22Rv1 (cell line): ENCODE data around the gene OGA.

ENCODE experiments used
- H3K27ac ChIP-seq: fragments of 450-650 bp; 2 replicates; pipeline ENCODE4 v1.5.1; 2017
- ZFX ChIP-seq: fragments of 450-650 bp; IDR thresholded peaks from 2 replicates; pipeline ENCODE4 v1.6.1; 2017; ENCODE audit warnings: antibody characterized with exemption, borderline replicate concordance
- TF ChIP-seq, protein P1 (sequence below): fragments of 450-650 bp; IDR thresholded peaks from 2 replicates; pipeline ENCODE4 v1.5.1; 2017; ENCODE audit warnings: mild to moderate bottlenecking

Gene OGA

DNA sequence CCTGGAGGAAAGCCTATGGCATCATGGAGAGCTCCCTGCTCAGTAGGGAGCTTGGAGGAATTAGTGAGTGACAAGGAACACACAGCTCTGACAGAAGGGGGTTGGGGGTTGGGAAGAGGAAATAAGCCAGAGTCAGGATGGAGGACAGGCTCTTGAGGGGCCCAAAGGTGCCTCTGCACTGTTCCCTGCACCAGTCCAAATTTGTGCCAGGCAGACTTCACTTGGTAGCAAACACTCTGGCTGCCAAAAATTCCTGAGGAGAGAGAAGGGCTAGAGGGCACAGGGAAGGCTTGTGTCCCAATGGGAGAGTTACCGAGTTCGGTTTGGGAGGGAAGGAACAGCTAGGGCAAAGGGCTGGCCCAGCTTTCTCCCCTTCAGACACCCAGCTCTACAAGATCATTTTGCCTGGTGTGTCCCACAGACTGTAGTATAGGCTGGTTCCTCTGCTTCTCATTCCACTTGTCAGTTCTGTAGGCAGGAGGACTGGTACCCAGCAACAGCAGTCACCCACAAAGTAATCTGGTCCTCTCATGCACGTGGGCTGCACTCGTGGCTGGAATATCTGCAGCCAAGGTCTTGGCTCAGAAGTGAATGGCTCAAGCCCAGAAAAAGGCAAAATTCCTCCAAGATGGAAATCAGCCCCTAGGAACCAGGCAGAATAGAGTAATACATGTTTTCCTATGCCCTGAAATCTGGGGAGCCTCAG lies 33.3 kb upstream of the OGA start:
- no peak overlapping the region for H3K27ac ChIP-seq
- TF ChIP-seq ZFX: no peak
- TF ChIP-seq, protein P1, sequence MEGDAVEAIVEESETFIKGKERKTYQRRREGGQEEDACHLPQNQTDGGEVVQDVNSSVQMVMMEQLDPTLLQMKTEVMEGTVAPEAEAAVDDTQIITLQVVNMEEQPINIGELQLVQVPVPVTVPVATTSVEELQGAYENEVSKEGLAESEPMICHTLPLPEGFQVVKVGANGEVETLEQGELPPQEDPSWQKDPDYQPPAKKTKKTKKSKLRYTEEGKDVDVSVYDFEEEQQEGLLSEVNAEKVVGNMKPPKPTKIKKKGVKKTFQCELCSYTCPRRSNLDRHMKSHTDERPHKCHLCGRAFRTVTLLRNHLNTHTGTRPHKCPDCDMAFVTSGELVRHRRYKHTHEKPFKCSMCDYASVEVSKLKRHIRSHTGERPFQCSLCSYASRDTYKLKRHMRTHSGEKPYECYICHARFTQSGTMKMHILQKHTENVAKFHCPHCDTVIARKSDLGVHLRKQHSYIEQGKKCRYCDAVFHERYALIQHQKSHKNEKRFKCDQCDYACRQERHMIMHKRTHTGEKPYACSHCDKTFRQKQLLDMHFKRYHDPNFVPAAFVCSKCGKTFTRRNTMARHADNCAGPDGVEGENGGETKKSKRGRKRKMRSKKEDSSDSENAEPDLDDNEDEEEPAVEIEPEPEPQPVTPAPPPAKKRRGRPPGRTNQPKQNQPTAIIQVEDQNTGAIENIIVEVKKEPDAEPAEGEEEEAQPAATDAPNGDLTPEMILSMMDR: no peak

DNA sequence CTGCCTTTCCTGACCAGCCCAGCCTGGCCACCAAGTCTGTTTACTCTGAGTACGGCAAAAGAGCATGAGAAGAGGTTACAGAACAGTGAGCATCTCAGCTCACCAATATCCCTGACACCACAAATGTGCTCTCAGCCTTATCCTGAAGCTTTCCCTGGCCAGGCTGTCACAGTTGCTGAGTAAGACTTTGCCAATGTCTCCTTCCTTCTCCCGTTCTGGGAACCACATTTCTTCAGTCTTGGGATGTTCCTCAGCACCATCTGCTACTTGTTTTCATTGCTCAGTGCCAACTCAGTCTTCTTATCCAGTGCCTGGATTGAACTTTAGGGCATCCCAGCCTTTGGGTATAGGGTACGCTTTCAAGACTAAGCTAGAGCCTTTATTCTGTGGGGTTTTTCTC lies 32.5 kb upstream of the OGA start:
- no peak overlapping the region for H3K27ac ChIP-seq
- TF ChIP-seq, protein P1: no peak
- TF ChIP-seq ZFX: no peak

GRCh38 chr10:101848894-101849351 lies 30.7 kb upstream of the OGA start:
- no peak overlapping the region for H3K27ac ChIP-seq
- TF ChIP-seq ZFX: no peak
- TF ChIP-seq, protein P1: no peak

DNA sequence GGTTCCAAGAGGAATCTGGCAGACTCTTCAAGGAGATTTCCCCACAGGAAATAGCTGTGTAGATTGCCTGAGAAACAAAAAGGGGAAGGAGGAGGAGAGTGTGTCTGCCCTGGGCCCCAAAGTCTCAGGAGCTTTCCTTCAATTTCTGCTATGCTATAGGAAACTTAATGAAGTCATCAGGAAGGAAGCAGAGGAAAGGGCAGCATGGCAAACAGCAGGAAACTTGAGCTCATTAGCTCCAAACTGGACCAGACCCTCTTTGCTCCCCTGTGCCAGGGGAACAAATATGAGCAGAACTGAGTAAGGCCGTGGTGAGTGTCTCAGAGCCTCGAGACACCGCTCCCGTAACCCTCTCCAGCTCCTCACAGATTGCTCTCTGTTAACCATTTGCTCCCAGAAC lies 30.2 kb upstream of the OGA start:
- no peak for TF ChIP-seq ZFX
- TF ChIP-seq, protein P1: no peak
- H3K27ac ChIP-seq: no peak overlapping the region

GRCh38 chr10:101845893-101846292 lies 27.6 kb upstream of the OGA start:
- no peak for TF ChIP-seq ZFX
- TF ChIP-seq, protein P1: no peak
- no peak overlapping the region for H3K27ac ChIP-seq

DNA sequence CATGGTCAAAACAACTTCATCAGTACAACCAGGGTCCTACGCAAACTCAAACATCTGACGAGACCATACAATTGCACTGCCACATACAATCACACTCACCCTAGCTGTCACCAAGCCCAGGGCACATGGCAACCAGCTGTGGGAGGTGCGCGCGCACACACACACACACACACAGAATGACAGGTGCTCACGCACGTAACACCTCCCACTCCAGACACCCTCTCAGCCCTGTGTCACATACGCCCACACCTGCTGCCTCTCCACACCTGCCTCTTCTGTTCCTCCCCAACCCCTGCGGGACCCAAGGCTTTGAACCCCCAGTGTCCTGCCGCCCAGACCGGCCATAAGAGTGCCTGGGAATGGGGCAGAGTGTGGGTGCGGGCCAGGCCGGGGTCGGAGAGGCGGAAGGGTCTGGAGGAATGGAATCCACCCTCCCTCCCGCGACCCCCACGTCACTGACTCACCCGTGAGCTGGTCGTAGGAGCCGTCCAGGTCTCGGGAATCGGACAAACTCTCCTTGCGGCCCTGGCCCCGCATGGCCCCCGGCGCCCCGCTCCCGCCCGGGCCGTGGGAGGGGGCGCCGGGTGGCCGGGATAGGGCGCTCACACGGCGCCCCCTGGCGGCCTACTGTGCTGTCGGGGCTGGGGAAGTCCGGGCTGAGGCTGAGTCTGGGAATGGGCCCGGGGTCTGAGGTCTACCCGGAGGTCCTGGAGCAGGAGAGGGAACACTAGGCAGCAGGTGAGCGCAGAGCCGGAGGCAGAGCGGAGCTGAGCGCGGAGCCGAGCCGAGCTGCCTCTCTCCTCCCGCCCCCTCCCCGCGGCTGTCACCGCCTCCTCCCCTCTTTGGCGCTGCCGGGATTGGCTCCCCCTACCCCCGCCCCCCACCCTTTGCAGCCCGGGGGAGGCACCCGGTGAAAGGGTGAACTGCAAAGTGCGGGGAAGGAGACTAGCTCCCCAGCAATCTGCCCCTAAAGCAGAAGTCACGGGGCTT lies 25.1 kb upstream of the OGA start, which contains the start of gene KCNIP2:
Gene KCNIP2, minus strand, starts transcription at position 769 of the 990 bp plus-strand sequence. Its CDS starts 232 bp downstream, at position 537.
- H3K27ac ChIP-seq: no peak within 1 kb of the TSS
- no peak for TF ChIP-seq ZFX
- TF ChIP-seq, protein P1: peak; percentile 88

DNA sequence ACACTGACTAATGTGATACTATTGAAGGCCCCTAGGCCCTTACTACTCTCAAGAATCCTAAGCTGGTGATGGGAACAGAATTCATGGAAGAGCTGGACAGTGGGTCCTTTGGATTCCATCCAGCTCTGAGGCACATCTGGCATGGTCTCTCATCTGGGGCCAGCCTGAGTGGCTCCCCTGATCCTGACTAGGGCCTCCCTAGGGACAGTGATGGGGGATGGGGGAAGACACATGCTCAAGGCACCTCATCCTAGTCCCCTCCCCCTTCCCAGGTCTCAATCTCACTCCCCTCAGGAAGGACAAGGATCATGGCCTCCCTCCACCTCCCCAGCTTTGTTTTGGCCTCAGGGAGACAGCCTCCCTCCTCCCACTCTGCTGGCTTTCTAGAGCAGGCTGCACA lies 23.6 kb upstream of the OGA start:
- H3K27ac ChIP-seq: no peak overlapping the region
- TF ChIP-seq, protein P1: no peak
- no peak for TF ChIP-seq ZFX
